Thyroid gland (tissue), 4 donors: Measurements from ENCODE around the gene NDUFS2. TPM values are rescaled to one million over a fixed set of nuclear protein-coding genes. Genes with fewer than 3 reads are reported as not detected.

Source experiments
- DNase-seq, 2 donors: peaks; one replicate each; pipeline ENCODE4 v3.0.0-alpha.2; 2019
- H3K27ac ChIP-seq, 3 donors: fragments of 200-600 bp; sonication (generic); 1 replicate in 2 of 3; 2 replicates in 1 of 3; pipeline ENCODE4 v1.5.1; 2016 to 2019; ENCODE audit warnings: mild to moderate bottlenecking in 1 of 3, moderate library complexity in 1 of 3
- H3K27me3 ChIP-seq: fragments of 200-600 bp; sonication (generic); one replicate; pipeline ENCODE4 v1.5.1; 2019
- H3K36me3 ChIP-seq, 2 donors: fragments of 200-600 bp; sonication (generic); one replicate each; pipeline ENCODE4 v1.5.1; 2016 to 2019
- H3K4me1 ChIP-seq, 2 donors: fragments of 200-600 bp; sonication (generic); one replicate each; pipeline ENCODE4 v1.5.1; 2017 to 2019
- H3K4me3 ChIP-seq, 3 donors: fragments of 200-600 bp; sonication (generic); replicated peaks in 1 of 3; 1 replicate in 2 of 3; 2 replicates in 1 of 3; pipeline ENCODE4 v1.5.1; 2016; ENCODE audit warnings: mild to moderate bottlenecking in 1 of 3
- H3K9me3 ChIP-seq: fragments of 200-600 bp; sonication (generic); one replicate; pipeline ENCODE4 v1.5.1; 2017
- CTCF ChIP-seq, 6 experiments: fragments of 200-600 bp in 3 of 6; fragments of 450-650 bp in 3 of 6; sonication (generic) in 3 of 6; IDR thresholded peaks; one replicate each; pipeline ENCODE4 v1.5.1; 2016 to 2019; ENCODE audit warnings: antibody characterized with exemption in 6 of 6, mild to moderate bottlenecking in 2 of 6, inconsistent platforms in 1 of 6, moderate library complexity in 1 of 6
- POLR2A ChIP-seq, 2 donors: fragments of 450-650 bp; IDR thresholded peaks; one replicate each; pipeline ENCODE4 v1.6.1; 2017; ENCODE audit warnings: antibody characterized with exemption in 2 of 2, mild to moderate bottlenecking in 2 of 2, moderate library complexity in 1 of 2
- WGBS, 2 donors: methylation state at CpG; one replicate each; pipeline ENCODE4 v1.1.5; 2017; 5-methylcytosine and 5-hydroxymethylcytosine counted together
- intact Hi-C: fragments of 100-400 bp; cut with DNase I; formaldehyde crosslinking; loops from one replicate; pipeline ENCODE4 v1.15.1; 2023
- total RNA-seq, 4 donors: library from RNA; depleted of rRNA; stranded (reverse); fragments of >200 nt; gene quantifications; one replicate each; pipeline ENCODE4 v1.2.3, GENCODE V29; 2016

Gene NDUFS2
- total RNA-seq, 4 donors from 2014 or later = 75.4 to 122 (median 99.9) TPM

- Histone ChIP-seq H3K4me3 (peak within 1 kb of the TSS; percentile 9 to 65 (median 51)), H3K9me3 (no peaks in the 10 kb centered on the region), H3K36me3 (peaks cover 2 to 9% of the 10 kb centered on the region in 2 donors), H3K27ac (peak within 1 kb of the TSS; percentile 85 to 87 (median 86)), H3K27me3 (no peaks in the 10 kb centered on the region), H3K4me1 (peaks cover 13 to 21% of the 10 kb centered on the region in 2 donors)
- WGBS, 2 donors = 0 to 1% methylated on average over 27 to 54 of the region's 54 CpGs
- peak; percentile 98 to 99 for DNase-seq
- peak in 1 of 2 donors; percentile 62 for TF ChIP-seq POLR2A (IDR thresholded peaks at IDR 0.05)
- peak in 5 of 6 experiments; percentile 11 to 50 (median 28) for TF ChIP-seq CTCF (IDR thresholded peaks at IDR 0.05)
- intact Hi-C loops = no loop called here
These were observed 36.2 kb upstream of the NDUFS2 start, which contains the start of gene PPOX for GRCh38 chr1:161165742-161166668. TSS of gene PPOX (plus strand) at chr1:161166426. CDS start at chr1:161166848, 422 bp downstream.

DNA sequence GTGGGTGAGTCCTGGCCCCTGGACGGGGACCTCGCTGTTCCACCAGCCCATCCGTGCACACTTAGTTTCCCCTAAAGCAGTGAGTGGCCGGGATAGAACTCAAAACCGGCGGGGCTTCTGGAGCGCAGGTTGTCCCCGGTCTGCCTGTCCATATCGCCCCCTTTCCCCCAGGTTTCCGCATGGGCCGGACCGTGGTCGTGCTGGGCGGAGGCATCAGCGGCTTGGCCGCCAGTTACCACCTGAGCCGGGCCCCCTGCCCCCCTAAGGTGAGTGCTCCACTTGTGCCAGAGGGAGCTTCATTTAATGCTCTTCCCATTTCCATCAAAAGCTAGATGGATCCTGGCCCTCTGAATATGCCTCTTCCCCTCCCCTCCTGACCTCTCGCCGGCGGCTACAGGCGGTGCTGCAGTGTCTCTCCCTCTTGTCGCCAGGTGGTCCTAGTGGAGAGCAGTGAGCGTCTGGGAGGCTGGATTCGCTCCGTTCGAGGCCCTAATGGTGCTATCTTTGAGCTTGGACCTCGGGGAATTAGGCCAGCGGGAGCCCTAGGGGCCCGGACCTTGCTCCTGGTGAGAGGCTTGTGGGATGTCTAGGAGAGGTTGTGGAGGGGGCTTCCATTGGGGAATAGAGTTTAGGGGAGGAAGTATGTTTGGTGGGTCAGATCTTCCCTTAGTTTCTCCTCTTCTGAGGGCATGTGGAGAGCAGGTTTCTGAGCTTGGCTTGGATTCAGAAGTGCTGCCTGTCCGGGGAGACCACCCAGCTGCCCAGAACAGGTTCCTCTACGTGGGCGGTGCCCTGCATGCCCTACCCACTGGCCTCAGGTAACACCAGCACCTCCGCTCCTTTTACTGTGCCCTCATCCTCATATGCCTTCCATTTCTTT, 35.3 kb upstream of the NDUFS2 start:
- no peaks in the 10 kb centered on the region for H3K27me3 ChIP-seq
- TF ChIP-seq CTCF (IDR thresholded peaks at IDR 0.05) (no peak), POLR2A (IDR thresholded peaks at IDR 0.05) (no peak)
- 8 to 13% methylated on average over 16 to 33 of the region's 33 CpGs for WGBS, 2 donors
- H3K27ac ChIP-seq = peak overlapping the region in 2 of 3 donors; percentile 53 to 85
- peak in 1 of 2 donors; percentile 28 for DNase-seq
- H3K9me3 ChIP-seq = no peaks in the 10 kb centered on the region
- H3K4me3 ChIP-seq = peak overlapping the region; percentile 9 to 65 (median 51)
- peaks cover 12 to 18% of the 10 kb centered on the region in 2 donors for H3K36me3 ChIP-seq
- peaks cover 13 to 17% of the 10 kb centered on the region in 2 donors for H3K4me1 ChIP-seq
- intact Hi-C loops = no loop called here

GRCh38 chr1:161168906-161169305, 33.3 kb upstream of the NDUFS2 start:
- peaks cover 28 to 33% of the 10 kb centered on the region in 2 donors for H3K36me3 ChIP-seq
- no peak for TF ChIP-seq CTCF (IDR thresholded peaks at IDR 0.05)
- TF ChIP-seq POLR2A (IDR thresholded peaks at IDR 0.05) = no peak
- DNase-seq = no peak
- no peaks in the 10 kb centered on the region for H3K9me3 ChIP-seq
- H3K4me1 ChIP-seq = peaks cover 13 to 25% of the 10 kb centered on the region in 2 donors
- 92% methylated on average over 5 to 8 of the region's 9 CpGs for WGBS, 2 donors
- H3K4me3 ChIP-seq = no peak overlapping the region
- no peaks in the 10 kb centered on the region for H3K27me3 ChIP-seq
- intact Hi-C loops = no loop called here
- H3K27ac ChIP-seq = no peak overlapping the region

GRCh38 chr1:161171191-161171590, 31.0 kb upstream of the NDUFS2 start:
- H3K4me1 ChIP-seq = peaks cover 10 to 23% of the 10 kb centered on the region in 2 donors
- DNase-seq = no peak
- no peak overlapping the region for H3K27ac ChIP-seq
- no peaks in the 10 kb centered on the region for H3K27me3 ChIP-seq
- WGBS, 2 donors = 61 to 79% methylated on average over 5 of the region's 5 CpGs
- TF ChIP-seq POLR2A (IDR thresholded peaks at IDR 0.05) (no peak), CTCF (IDR thresholded peaks at IDR 0.05) (no peak)
- H3K4me3 ChIP-seq = no peak overlapping the region
- peaks cover 33 to 44% of the 10 kb centered on the region in 2 donors for H3K36me3 ChIP-seq
- intact Hi-C loops = loop anchor here (10.0 kb wide), 1 partner anchor 54 kb away; the partner anchor contains the start of genes APOA2 and TOMM40L
- no peaks in the 10 kb centered on the region for H3K9me3 ChIP-seq
